T-helper 2 cell treated with Interferon-gamma antibody and Interleukin-4, amounts not matched to agents 100 ng/mL and 5 ng/mL, for 36 hours (primary cell): Measurements from ENCODE around the gene TSPAN10. TPM values are rescaled to one million over a fixed set of nuclear protein-coding genes. Genes with fewer than 3 reads are reported as not detected.

Experiments
- intact Hi-C: fragments of 100-400 bp; cut with micrococcal nuclease; formaldehyde crosslinking; loops from one replicate; pipeline ENCODE4 v1.15.1; 2023
- total RNA-seq: library from RNA; stranded (reverse); gene quantifications from 2 replicates; pipeline ENCODE4 v1.2.3, GENCODE V29; 2022

TSPAN10 gene
- total RNA-seq, 1 donor from 2014 or later: 0.39 TPM

DNA sequence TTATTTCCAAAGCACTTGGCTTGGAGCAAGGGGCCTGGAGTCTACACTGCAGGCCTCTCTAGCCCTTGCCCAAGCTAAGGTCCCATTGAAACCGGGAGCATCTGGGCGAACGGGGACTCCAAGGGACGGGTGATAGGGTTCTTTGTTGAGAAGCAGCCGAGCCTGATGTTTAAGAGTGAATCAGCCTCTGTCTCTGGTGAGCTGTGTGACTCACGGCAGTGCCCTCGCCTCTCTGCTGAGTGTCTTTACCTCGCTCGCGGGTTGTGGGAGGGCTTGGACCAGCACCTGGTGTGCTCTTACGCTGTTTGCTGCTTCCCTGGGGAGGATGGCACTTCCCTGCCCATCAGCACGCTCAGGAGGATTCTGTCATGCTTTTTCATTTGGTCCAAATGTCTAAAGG lies 48.1 kb downstream of the TSPAN10 start:
- intact Hi-C loops: no loop called here

DNA sequence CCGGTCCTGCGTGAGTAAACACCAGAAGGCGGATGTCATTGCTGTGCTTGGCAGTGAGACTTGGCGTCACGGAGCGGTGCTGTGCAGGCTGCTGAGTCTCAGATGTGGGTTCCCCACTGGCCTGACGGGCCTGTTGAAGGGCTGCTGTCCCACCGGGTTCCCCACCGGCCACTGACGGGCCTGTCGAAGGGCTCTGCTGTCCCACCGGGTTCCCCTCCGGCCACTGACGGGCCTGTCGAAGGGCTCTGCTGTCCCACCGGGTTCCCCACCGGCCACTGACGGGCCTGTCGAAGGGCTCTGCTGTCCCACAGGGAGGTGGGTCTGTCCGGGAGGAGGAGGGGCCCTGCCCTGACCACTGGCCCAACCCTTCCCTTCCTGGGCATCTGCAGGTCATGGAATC lies 49.6 kb downstream of the TSPAN10 start:
- intact Hi-C loops: no loop called here

DNA sequence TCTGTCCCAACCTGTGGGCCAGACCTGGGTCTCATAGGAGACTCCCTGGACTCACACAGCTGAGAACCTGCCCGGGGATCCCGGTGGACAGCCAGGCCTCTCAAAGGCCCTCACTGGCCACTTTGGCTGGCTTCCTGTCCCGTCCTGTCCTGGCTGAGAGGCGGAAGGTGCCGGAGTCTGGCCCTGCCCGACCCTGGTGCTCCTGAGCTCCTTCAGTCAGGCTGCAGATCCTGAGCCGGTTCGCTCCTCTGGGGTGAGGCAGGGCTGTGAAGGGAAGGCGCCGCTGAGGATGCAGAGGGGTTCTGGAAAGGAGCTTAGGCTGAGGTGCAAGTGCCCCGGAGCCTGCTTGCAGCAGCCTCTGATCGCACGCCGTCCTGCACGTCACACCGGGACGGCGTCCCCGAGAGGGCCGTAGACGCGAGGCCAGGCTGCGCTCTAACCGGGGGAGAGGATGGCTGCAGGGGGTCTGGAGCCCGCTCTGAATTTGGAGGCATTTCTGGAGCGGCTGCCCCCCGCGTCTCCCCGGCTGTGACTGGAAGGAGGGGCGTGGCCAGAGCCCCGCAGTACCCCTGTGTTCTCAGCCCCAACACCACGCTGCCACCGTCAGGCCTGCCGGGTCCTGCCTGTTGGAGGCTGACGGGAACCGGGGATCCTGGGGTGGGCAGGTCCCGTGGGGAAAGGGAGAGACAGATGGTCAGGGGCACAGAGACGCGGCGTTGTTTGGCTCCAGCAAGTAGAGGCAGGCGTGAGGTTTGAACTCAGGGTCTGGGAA lies 51.0 kb downstream of the TSPAN10 start:
- intact Hi-C loops: no loop called here

DNA sequence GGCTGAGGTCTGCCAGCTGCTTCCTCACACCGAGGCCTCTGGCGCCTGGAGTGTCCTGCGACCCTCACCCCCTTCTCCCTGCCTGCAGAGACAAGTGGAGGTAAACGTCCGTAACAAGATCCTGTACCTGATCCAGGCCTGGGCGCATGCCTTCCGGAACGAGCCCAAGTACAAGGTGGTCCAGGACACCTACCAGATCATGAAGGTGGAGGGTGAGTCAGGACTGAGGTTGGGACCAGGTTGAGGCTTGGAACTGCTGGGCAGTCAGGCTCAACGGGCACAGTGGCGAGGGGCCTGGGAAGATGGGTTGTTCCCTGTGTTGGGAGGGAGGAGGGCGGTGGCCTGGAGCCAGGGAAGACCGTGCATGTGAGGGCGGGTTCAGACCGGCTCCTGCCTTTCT lies 51.6 kb downstream of the TSPAN10 start:
- intact Hi-C loops: no loop called here

DNA sequence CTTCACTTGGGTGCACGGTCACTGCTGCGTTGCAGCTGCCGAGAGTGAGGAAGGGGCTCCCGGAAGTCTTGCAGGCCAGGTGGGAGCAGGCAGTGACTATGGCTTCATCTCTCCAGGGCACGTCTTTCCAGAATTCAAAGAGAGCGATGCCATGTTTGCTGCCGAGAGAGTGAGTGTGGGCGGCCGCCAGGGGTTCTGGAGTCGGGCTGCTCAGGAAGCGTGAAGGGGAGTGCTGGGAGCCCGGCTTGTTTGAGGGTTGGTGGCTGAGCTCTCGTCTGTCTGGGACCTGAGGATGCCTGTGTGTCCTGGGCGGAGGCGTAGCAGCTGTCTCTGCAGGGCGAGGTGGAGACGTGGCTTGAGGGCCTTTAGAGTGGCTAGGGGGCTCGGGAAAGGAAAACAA lies 53.1 kb downstream of the TSPAN10 start:
- intact Hi-C loops: no loop called here

DNA sequence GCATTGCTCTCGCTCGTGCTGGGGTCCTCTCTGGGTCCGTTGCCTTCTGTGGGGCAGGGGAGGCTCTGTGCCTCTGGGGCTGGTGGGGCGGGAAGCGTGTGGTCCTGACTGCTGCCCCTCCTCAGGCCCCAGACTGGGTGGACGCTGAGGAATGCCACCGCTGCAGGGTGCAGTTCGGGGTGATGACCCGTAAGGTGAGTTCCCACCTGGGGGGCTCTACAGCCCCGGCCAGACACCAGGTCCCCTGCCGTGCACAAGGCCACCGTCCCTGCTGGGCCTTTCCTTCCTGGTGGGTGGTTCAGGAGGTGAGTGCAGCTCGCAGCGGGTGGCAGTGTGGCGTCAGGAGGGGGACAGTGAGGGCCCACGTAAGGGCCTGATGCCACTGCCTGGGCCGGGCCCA lies 53.6 kb downstream of the TSPAN10 start:
- intact Hi-C loops: no loop called here

DNA sequence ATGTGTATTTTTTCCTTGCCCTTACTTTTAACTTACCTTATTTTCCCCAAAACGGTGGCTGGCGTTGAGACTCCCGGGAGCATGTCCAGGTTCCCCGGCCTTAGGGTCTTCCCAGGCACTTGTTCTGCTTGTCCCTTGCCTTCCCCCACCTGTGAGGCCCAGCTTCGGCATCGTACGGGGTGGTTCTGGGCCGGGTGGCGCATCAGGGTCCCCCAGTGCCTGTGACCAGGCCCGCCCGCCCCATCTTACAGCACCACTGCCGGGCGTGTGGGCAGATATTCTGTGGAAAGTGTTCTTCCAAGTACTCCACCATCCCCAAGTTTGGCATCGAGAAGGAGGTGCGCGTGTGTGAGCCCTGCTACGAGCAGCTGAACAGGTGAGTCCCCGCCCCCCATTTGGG lies 54.2 kb downstream of the TSPAN10 start:
- intact Hi-C loops: no loop called here

DNA sequence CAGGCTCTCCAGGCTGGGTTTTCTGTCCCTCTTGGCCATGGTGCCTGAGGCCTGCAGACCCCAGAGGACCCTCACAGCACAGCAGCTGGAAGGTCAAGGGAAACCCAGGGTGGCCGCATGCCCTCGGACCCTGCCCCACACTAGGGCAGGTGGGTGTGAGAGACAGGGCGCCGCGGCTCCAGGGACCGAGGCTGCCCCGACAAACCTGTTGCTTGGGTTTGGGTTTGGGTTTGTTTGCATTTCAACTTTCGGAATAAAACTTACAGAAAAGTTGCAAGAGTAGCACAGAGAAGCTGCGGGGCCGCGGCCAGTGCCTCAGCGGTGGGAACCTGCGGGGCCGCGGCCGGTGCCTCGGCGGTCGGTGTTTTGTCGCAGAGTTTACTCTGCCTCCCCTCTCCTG lies 54.6 kb downstream of the TSPAN10 start:
- intact Hi-C loops: no loop called here

DNA sequence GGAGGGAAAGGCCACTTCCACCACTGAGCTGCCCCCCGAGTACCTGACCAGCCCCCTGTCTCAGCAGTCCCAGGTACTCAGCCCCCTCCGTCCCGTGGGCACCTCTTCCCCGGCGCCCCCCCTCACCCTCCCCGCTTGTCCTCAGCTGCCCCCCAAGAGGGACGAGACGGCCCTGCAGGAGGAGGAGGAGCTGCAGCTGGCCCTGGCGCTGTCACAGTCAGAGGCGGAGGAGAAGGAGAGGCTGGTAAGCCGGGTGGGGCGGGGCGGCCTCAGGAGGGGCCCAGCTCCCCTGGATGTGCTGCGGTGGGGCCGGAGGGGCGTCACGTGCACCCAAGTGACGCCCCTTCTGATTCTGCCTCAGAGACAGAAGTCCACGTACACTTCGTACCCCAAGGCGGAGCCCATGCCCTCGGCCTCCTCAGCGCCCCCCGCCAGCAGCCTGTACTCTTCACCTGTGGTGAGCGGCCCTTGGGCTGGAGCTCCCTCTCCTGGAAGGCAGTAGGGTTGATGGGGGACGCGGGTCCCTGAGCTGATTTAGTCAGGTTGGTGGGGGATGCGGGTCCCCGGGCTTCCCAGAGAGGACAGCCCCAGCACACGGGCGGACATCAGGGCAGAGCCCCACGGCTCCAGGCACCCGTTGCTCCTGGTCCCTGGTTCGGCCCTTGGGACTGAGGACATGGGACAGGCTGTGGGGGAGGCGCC lies 56.7 kb downstream of the TSPAN10 start:
- intact Hi-C loops: no loop called here

DNA sequence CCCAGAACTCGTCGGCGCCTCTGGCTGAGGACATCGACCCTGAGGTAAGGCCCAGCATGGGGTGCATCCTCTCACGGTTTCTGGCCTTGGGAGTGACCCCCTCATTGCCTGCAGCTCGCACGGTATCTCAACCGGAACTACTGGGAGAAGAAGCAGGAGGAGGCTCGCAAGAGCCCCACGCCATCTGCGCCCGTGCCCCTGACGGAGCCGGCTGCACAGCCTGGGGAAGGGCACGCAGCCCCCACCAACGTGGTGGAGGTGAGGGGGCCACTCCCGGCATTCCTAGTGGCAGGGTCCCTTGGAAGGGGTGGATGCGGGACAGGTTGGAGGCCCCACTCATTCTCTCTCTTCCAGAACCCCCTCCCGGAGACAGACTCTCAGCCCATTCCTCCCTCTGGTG lies 57.8 kb downstream of the TSPAN10 start:
- intact Hi-C loops: no loop called here

DNA sequence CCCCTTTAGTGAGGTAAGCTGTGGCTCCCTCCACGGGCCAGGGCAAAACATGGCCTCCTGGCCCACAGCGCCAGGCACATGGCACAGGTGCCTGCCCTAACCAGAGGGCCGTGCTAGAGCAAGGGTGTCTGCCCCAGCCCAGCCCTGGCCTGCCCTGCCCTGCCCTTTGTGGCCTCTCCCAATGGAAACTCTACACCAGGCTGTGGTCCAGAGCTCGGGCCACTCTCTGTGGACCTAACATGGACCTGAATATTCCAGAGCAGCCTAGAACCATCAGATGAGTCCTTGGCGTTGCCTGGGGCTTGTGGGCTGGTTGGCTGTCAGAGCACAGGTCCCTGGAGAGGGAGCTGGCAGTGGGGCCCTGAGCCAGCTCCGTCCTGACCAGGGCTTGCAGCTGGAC lies 58.2 kb downstream of the TSPAN10 start:
- intact Hi-C loops: no loop called here

DNA sequence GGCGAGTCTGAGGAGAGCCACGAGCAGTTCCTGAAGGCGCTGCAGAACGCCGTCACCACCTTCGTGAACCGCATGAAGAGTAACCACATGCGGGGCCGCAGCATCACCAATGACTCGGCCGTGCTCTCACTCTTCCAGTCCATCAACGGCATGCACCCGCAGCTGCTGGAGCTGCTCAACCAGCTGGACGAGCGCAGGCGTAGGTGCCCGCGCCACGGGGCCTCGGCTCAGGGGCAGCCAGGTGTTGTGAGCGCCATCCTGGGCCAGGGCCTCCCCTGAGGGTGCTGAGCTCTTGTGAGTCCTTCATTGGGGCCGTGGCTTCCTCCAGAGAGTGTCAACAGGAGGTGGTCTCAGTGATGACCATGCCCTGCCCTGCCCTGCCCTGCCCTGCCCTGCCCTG lies 58.8 kb downstream of the TSPAN10 start:
- intact Hi-C loops: no loop called here

DNA sequence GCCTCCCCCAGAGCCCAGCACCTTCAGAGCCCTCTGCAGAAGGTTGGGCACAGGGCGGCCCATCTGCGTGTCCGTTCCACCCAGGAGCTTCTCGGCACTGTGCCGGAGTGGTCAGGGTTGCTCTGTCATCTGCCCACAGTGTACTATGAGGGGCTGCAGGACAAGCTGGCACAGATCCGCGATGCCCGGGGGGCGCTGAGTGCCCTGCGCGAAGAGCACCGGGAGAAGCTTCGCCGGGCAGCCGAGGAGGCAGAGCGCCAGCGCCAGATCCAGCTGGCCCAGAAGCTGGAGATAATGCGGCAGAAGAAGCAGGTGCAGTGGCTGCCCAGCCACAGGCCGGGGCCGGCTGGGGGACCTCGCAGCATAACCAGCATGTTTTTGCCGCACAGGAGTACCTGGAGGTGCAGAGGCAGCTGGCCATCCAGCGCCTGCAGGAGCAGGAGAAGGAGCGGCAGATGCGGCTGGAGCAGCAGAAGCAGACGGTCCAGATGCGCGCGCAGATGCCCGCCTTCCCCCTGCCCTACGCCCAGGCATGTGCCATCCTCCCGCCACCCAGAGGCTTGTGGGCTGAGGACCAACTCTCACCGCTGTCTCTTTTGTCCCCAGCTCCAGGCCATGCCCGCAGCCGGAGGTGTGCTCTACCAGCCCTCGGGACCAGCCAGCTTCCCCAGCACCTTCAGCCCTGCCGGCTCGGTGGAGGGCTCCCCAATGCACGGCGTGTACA lies 59.4 kb downstream of the TSPAN10 start:
- intact Hi-C loops: no loop called here

DNA sequence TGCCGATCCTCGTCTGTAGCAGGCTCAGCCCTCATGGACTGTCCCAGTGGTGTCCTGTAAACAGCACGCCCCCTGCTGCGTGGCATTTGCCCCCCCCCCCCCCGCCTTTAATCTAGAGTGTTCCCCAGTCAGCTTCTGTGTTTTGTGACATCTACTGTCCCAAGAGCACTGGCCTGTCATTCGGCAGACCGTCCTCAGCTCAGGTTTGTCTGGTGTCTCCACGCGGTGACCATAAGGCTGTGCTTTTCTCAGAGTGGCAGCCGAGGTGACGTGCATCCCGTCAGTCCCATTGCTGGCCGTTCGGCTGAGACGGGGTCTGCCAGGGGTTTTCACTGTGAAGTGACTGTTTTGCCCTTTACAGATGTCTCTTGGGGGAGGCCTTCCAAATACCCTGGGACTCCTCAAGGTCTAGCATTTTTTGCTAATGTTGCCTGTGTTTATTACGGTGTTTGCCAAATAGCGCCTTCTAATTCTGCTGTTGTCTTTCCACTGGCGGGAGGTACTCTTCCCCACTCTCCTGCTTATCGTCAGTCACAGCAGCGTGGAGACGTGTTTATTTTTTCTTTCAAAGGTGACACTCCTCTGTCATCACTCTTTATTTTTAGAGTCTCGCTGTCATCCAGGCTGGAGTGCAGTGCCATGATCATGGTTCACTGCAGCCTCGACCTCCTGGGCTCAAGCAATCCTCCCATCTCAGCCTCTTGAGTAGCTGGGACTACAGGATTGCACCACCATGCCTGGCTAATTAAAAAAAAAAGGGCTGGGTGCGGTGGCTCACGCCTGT lies 60.5 kb downstream of the TSPAN10 start:
- intact Hi-C loops: no loop called here

Other genes starting within 250 kb of the TSPAN10 start
- gene BAHCC1, start 241.7 kb upstream of the TSPAN10 start, total RNA-seq: 0.20 and 0.27 TPM in 2 replicates
- gene ACTG1, start 124.4 kb upstream of the TSPAN10 start, total RNA-seq: 5,454 and 5,595 TPM in 2 replicates
- gene FSCN2, start 108.8 kb upstream of the TSPAN10 start, total RNA-seq: 0.93 and 1.3 TPM in 2 replicates
- 40.6 and 42.1 TPM in 2 replicates for gene FAAP100, start 84.8 kb upstream of the TSPAN10 start, total RNA-seq
- gene NPLOC4, start 84 bp upstream of the TSPAN10 start, total RNA-seq: 101 and 106 TPM in 2 replicates
- gene PDE6G, start 19.3 kb downstream of the TSPAN10 start, total RNA-seq: 23.4 and 27.9 TPM in 2 replicates
- 40.7 and 42.5 TPM in 2 replicates for gene OXLD1, start 29.4 kb downstream of the TSPAN10 start, total RNA-seq
- gene CCDC137, start 29.5 kb downstream of the TSPAN10 start, total RNA-seq: 39.2 and 43.7 TPM in 2 replicates
- gene ARL16, start 46.6 kb downstream of the TSPAN10 start, total RNA-seq: 28.9 and 31.6 TPM in 2 replicates
- 117 and 118 TPM in 2 replicates for gene HGS, start 46.8 kb downstream of the TSPAN10 start, total RNA-seq
- 98.1 and 102 TPM in 2 replicates for gene MRPL12, start 66.2 kb downstream of the TSPAN10 start, total RNA-seq
- 33.5 and 36.6 TPM in 2 replicates for gene SLC25A10, start 75.1 kb downstream of the TSPAN10 start, total RNA-seq
- 0.07 TPM in 1 of 2 replicates, not detected in the other for gene GCGR, start 167.0 kb downstream of the TSPAN10 start, total RNA-seq
- 36.5 and 37.3 TPM in 2 replicates for gene MCRIP1, start 196.1 kb downstream of the TSPAN10 start, total RNA-seq
- not detected in 2 replicates for gene PPP1R27, start 197.9 kb downstream of the TSPAN10 start, total RNA-seq
- 589 and 618 TPM in 2 replicates for gene P4HB, start 223.3 kb downstream of the TSPAN10 start, total RNA-seq
- gene ARHGDIA, start 234.1 kb downstream of the TSPAN10 start, total RNA-seq: 703 and 716 TPM in 2 replicates